Measurements from ENCODE around the gene SEC24D.
"Not testable (repeated sequence)": the region's sequence is repeated elsewhere in the genome, so short reads cannot be mapped to it uniquely, and the experiment has no call there.

SEC24D gene

DNA sequence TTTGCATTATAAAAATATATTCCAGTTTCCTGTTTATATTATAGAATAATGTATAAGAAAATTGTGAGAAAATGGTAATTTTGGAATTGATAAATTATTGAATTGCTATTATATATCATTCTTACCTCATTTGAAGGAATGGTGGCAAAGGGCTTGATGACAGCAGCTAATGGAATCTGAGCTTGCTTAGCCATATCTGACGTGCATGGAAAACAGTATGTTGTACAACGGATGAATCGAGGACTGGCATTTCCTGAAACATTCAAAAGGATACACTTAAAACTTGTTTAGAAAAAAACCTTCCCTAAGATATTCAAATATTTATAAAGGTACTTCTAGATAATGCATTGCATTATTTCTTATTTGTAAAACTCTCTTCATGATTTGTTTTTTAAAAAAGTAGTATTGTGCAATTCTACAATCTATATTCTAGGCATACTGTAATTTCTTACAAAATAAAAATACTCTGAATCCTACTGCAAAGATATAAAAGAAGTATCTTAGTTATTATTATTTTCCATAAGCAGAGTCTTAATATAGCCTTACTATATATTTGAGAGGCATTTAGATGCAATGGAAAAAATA is 38.3 kb downstream of the SEC24D start:
- H3K9me3 ChIP-seq (ENCODE audit: insufficient read depth, low read depth, low read length): no peaks in the 10 kb centered on the region
- no peak overlapping the region for H3K4me3 ChIP-seq (ENCODE audit: low read length, poor library complexity, severe bottlenecking)
- no peaks in the 10 kb centered on the region for H3K79me2 ChIP-seq (ENCODE audit: insufficient read depth, low read length)
- H4K20me1 ChIP-seq (ENCODE audit: insufficient read depth, low read length, poor library complexity, severe bottlenecking): no peaks in the 10 kb centered on the region
- H3K27me3 ChIP-seq (ENCODE audit: insufficient read depth, low read length, poor library complexity, severe bottlenecking): no peaks in the 10 kb centered on the region
- no peak for TF ChIP-seq EZH2phosphoT487 (IDR thresholded peaks at IDR 0.05; ENCODE audit: borderline replicate concordance)
- TF ChIP-seq, protein P1, sequence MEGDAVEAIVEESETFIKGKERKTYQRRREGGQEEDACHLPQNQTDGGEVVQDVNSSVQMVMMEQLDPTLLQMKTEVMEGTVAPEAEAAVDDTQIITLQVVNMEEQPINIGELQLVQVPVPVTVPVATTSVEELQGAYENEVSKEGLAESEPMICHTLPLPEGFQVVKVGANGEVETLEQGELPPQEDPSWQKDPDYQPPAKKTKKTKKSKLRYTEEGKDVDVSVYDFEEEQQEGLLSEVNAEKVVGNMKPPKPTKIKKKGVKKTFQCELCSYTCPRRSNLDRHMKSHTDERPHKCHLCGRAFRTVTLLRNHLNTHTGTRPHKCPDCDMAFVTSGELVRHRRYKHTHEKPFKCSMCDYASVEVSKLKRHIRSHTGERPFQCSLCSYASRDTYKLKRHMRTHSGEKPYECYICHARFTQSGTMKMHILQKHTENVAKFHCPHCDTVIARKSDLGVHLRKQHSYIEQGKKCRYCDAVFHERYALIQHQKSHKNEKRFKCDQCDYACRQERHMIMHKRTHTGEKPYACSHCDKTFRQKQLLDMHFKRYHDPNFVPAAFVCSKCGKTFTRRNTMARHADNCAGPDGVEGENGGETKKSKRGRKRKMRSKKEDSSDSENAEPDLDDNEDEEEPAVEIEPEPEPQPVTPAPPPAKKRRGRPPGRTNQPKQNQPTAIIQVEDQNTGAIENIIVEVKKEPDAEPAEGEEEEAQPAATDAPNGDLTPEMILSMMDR (conservative IDR thresholded peaks at IDR 0.05; ENCODE audit: low read length): no peak
- no peaks in the 10 kb centered on the region for H3K9me2 ChIP-seq (replicated peaks; ENCODE audit: low read depth, low read length)
- no peaks in the 10 kb centered on the region for H3F3A ChIP-seq (ENCODE audit: low read depth)
- no peaks in the 10 kb centered on the region for H3K4me1 ChIP-seq (ENCODE audit: insufficient read depth, low read length, poor library complexity, severe bottlenecking)
- H2AFZ ChIP-seq (ENCODE audit: low read length): no peak overlapping the region
- H3K36me3 ChIP-seq (ENCODE audit: insufficient read depth, low read length): peaks cover 44% of the 10 kb centered on the region; the same call in 1 of the 2 replicates
- H3K9ac ChIP-seq (ENCODE audit: low read depth, low read length, poor library complexity, severe bottlenecking): no peak overlapping the region
- H3K4me2 ChIP-seq (ENCODE audit: low read depth, low read length, poor library complexity, severe bottlenecking): no peak overlapping the region

DNA sequence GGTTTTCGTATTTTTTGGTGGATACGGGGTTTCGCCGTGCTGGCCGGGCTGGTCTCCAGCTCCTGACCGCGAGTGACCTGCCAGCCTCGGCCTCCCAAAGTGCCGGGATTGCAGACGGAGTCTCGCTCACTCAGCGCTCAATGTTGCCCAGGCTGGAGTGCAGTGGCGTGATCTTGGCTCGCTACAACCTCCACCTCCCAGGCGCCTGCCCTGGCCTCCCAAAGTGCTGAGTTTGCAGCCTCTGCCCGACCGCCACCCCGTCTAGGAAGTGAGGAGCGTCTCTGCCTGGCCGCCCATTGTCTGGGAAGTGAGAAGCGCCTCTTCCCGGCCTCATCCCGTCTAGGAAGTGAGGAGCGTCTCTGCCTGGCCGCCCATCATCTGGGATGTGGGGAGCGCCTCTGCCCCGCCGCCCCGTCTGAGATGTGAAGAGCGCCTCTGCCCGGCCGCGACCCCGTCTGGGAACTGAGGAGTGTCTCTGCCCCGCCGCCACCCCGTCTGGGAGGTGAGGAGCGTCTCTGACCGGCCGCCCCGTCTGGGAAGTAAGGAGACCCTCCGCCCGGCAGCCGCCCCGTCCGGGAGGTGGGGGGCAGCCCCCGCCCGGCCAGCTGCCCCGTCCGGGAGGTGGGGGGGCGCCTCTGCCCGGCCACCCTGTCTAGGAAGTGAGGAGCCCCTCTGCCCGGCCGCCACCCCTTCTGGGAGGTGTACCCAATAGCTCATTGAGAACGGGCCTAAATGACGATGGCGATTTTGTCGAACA is 44.1 kb downstream of the SEC24D start:
- H3K4me1 ChIP-seq (ENCODE audit: insufficient read depth, low read length, poor library complexity, severe bottlenecking); H3K27me3 ChIP-seq (ENCODE audit: insufficient read depth, low read length, poor library complexity, severe bottlenecking); H3K9me2 ChIP-seq (replicated peaks; ENCODE audit: low read depth, low read length); H3K9ac ChIP-seq (ENCODE audit: low read depth, low read length, poor library complexity, severe bottlenecking); H2AFZ ChIP-seq (ENCODE audit: low read length); H3K9me3 ChIP-seq (ENCODE audit: insufficient read depth, low read depth, low read length); H3K4me3 ChIP-seq (ENCODE audit: low read length, poor library complexity, severe bottlenecking); H3F3A ChIP-seq (ENCODE audit: low read depth); H4K20me1 ChIP-seq (ENCODE audit: insufficient read depth, low read length, poor library complexity, severe bottlenecking); H3K79me2 ChIP-seq (ENCODE audit: insufficient read depth, low read length); H3K4me2 ChIP-seq (ENCODE audit: low read depth, low read length, poor library complexity, severe bottlenecking): not testable (repeated sequence)
- peaks cover 24% of the 10 kb centered on the region for H3K36me3 ChIP-seq (ENCODE audit: insufficient read depth, low read length)

DNA sequence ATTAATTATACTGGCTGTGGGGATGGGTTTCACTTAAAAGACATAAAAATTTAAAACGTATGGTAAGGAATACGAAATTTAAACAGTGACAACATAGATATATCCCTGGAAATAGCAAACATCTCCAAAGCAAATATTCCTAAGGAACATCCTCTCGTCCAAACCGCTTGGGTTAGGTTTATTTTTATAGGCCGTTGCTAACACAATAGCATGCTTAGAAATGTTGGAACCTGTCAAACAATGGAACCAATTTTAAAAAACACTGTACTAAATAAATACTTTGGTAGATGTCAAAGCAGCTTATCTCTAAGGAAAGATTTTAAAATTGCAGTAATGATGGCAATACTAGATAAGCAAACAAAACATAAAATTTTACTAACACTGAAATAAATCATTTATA is 45.4 kb downstream of the SEC24D start:
- Histone ChIP-seq H3K4me1 (ENCODE audit: insufficient read depth, low read length, poor library complexity, severe bottlenecking) (no peaks in the 10 kb centered on the region), H2AFZ (ENCODE audit: low read length) (no peak overlapping the region), H3F3A (ENCODE audit: low read depth) (no peaks in the 10 kb centered on the region), H3K9ac (ENCODE audit: low read depth, low read length, poor library complexity, severe bottlenecking) (no peak overlapping the region), H3K27me3 (ENCODE audit: insufficient read depth, low read length, poor library complexity, severe bottlenecking) (no peaks in the 10 kb centered on the region), H3K9me3 (ENCODE audit: insufficient read depth, low read depth, low read length) (no peaks in the 10 kb centered on the region), H3K79me2 (ENCODE audit: insufficient read depth, low read length) (no peaks in the 10 kb centered on the region), H4K20me1 (ENCODE audit: insufficient read depth, low read length, poor library complexity, severe bottlenecking) (no peaks in the 10 kb centered on the region), H3K9me2 (replicated peaks; ENCODE audit: low read depth, low read length) (no peaks in the 10 kb centered on the region), H3K4me3 (ENCODE audit: low read length, poor library complexity, severe bottlenecking) (no peak overlapping the region), H3K4me2 (ENCODE audit: low read depth, low read length, poor library complexity, severe bottlenecking) (no peak overlapping the region), H3K36me3 (ENCODE audit: insufficient read depth, low read length) (peaks cover 11% of the 10 kb centered on the region)
- TF ChIP-seq, protein P1 (conservative IDR thresholded peaks at IDR 0.05; ENCODE audit: low read length): no peak
- TF ChIP-seq EZH2phosphoT487 (IDR thresholded peaks at IDR 0.05; ENCODE audit: borderline replicate concordance): no peak

DNA sequence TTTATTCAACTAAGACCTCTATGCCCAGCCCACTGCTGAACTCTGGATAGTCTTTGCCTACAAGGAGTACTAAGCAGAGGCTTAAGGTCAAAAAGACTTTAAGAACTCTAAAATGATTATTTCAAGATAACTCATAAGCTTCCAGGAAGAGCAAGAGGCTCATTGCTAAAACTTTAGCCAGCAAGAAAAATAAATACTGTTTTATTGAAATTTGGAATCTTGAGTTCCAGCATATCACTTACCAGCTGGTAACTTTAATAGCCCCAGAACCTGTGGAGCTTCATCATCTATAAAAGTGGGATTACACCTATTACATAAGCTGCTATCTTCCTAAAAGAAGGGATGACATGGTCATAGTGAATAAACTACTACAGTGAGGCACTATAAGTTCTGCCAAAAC is 47.0 kb downstream of the SEC24D start:
- H3K4me1 ChIP-seq (ENCODE audit: insufficient read depth, low read length, poor library complexity, severe bottlenecking): no peaks in the 10 kb centered on the region
- peaks cover 8% of the 10 kb centered on the region for H3K36me3 ChIP-seq (ENCODE audit: insufficient read depth, low read length)
- H3F3A ChIP-seq (ENCODE audit: low read depth): no peaks in the 10 kb centered on the region

More for the DNA sequence above, 47.0 kb downstream of the SEC24D start:
- no peaks in the 10 kb centered on the region for H3K9me2 ChIP-seq (replicated peaks; ENCODE audit: low read depth, low read length)
- no peak overlapping the region for H2AFZ ChIP-seq (ENCODE audit: low read length)
- no peaks in the 10 kb centered on the region for H3K27me3 ChIP-seq (ENCODE audit: insufficient read depth, low read length, poor library complexity, severe bottlenecking)
- no peaks in the 10 kb centered on the region for H4K20me1 ChIP-seq (ENCODE audit: insufficient read depth, low read length, poor library complexity, severe bottlenecking)
- H3K4me2 ChIP-seq (ENCODE audit: low read depth, low read length, poor library complexity, severe bottlenecking): no peak overlapping the region
- H3K9ac ChIP-seq (ENCODE audit: low read depth, low read length, poor library complexity, severe bottlenecking): no peak overlapping the region
- TF ChIP-seq, protein P1 (conservative IDR thresholded peaks at IDR 0.05; ENCODE audit: low read length): no peak
- no peak for TF ChIP-seq EZH2phosphoT487 (IDR thresholded peaks at IDR 0.05; ENCODE audit: borderline replicate concordance)
- no peak overlapping the region for H3K4me3 ChIP-seq (ENCODE audit: low read length, poor library complexity, severe bottlenecking)
- H3K79me2 ChIP-seq (ENCODE audit: insufficient read depth, low read length): no peaks in the 10 kb centered on the region
- H3K9me3 ChIP-seq (ENCODE audit: insufficient read depth, low read depth, low read length): no peaks in the 10 kb centered on the region
